Gastrocnemius medialis (tissue), 4 donors: ENCODE measurements around the gene SPATA32. TPM values are rescaled to one million over a fixed set of nuclear protein-coding genes. Genes with fewer than 3 reads are reported as not detected.

Source experiments
- ATAC-seq, 2 donors: fragments of 150-250 bp; one replicate each; pipeline ENCODE4 v1.9.1; 2016
- DNase-seq, 2 donors: peaks; one replicate each; pipeline ENCODE4 v3.0.0-alpha.2; 2019
- H3K27ac ChIP-seq, 4 donors: fragments of 200-600 bp; sonication (generic); 1 replicate in 1 of 4; 2 replicates in 3 of 4; pipeline ENCODE4 v1.5.1; 2016 to 2018; ENCODE audit warnings: mild to moderate bottlenecking in 2 of 4, moderate library complexity in 1 of 4
- H3K27me3 ChIP-seq, 3 donors: fragments of 200-600 bp; sonication (generic) in 2 of 3; 1 replicate in 1 of 3; 2 replicates in 2 of 3; pipeline versions ENCODE4 v1.5.1 to v1.6.0; 2016 to 2019; ENCODE audit warnings: mild to moderate bottlenecking in 1 of 3, moderate library complexity in 1 of 3
- H3K36me3 ChIP-seq, 2 donors: fragments of 200-600 bp; sonication (generic) in 1 of 2; one replicate each; pipeline ENCODE4 v1.5.1; 2017 to 2018
- H3K4me1 ChIP-seq, 2 donors: fragments of 200-600 bp; sonication (generic) in 1 of 2; one replicate each; pipeline ENCODE4 v1.5.1; 2016 to 2017; ENCODE audit warnings: mild to moderate bottlenecking in 2 of 2
- H3K4me3 ChIP-seq, 4 donors: fragments of 200-600 bp; sonication (generic) in 3 of 4; 1 replicate in 1 of 4; 2 replicates in 3 of 4; pipeline ENCODE4 v1.5.1; 2016 to 2019; ENCODE audit warnings: mild to moderate bottlenecking in 2 of 4
- H3K9me3 ChIP-seq, 3 donors: fragments of 200-600 bp; sonication (generic) in 2 of 3; 1 replicate in 1 of 3; 2 replicates in 2 of 3; pipeline ENCODE4 v1.5.1; 2016 to 2019
- CTCF ChIP-seq, 5 experiments: fragments of 450-650 bp in 3 of 5; fragments of 200-600 bp in 2 of 5; sonication (generic) in 2 of 5; IDR thresholded peaks in 4 of 5; conservative IDR thresholded peaks in 1 of 5; 1 replicate in 4 of 5; 2 replicates in 1 of 5; pipeline ENCODE4 v1.5.1; 2016 to 2019; ENCODE audit warnings: antibody characterized with exemption in 5 of 5, mild to moderate bottlenecking in 3 of 5, moderate library complexity in 3 of 5
- POLR2A ChIP-seq, 2 donors: fragments of 450-650 bp; IDR thresholded peaks; one replicate each; pipeline ENCODE4 v1.6.1; 2017; ENCODE audit warnings: antibody characterized with exemption in 2 of 2, mild to moderate bottlenecking in 2 of 2, moderate library complexity in 2 of 2
- in situ Hi-C, 4 donors: fragments of 200-750 bp; cut with MboI; loops; one replicate each; pipeline versions ENCODE4 v1.15.0 to v1.8.0; 2017; ENCODE audit warnings: low sequenced_read_pairs in 4 of 4
- intact Hi-C: fragments of 100-400 bp; cut with DNase I; formaldehyde crosslinking; loops from one replicate; pipeline ENCODE4 v1.15.1; 2023; ENCODE audit warnings: low total_unique reads
- total RNA-seq, 4 donors: library from RNA; depleted of rRNA; stranded (reverse); fragments of >200 nt; gene quantifications; one replicate each; pipeline versions ENCODE4 v1.1.0 to v1.2.3, GENCODE V29; 2016

The SPATA32 gene
- total RNA-seq, 4 donors from 2014 or later: not detected

GRCh38 chr17:45262516-45263476 lies 902 bp upstream of the SPATA32 start:
- in situ Hi-C loops: no loop called here
- Histone ChIP-seq H3K4me3 (peak overlapping the region; percentile 58 to 76 (median 60)), H3K36me3 (peaks cover 0 to 25% of the 10 kb centered on the region in 2 donors), H3K27me3 (no peaks in the 10 kb centered on the region), H3K9me3 (no peaks in the 10 kb centered on the region), H3K27ac (peak overlapping the region; percentile 75 to 85 (median 79)), H3K4me1 (peaks cover 50 to 62% of the 10 kb centered on the region in 2 donors)
- DNase-seq: peak in 1 of 2 donors; percentile 21
- intact Hi-C loops: no loop called here
- TF ChIP-seq CTCF (IDR thresholded peaks at IDR 0.05 in 4 of 5, conservative IDR thresholded peaks at IDR 0.05 in 1 of 5) (no peak), POLR2A (IDR thresholded peaks at IDR 0.05) (no peak)
- no peak for ATAC-seq

- Histone ChIP-seq H3K9me3 (no peaks in the 10 kb centered on the region), H3K36me3 (peaks cover 0 to 11% of the 10 kb centered on the region in 2 donors), H3K4me1 (peaks cover 44 to 50% of the 10 kb centered on the region in 2 donors), H3K27me3 (no peaks in the 10 kb centered on the region), H3K4me3 (no peak overlapping the region), H3K27ac (peak overlapping the region; percentile 70 to 85 (median 75))
- TF ChIP-seq CTCF (IDR thresholded peaks at IDR 0.05 in 4 of 5, conservative IDR thresholded peaks at IDR 0.05 in 1 of 5): no peak
- no peak for TF ChIP-seq POLR2A (IDR thresholded peaks at IDR 0.05)
- ATAC-seq: peak; percentile 91 to 93
- intact Hi-C loops (loop anchor here (1.0 kb wide), 1 partner anchor 57 kb away; the partner anchor contains the start of gene MAP3K14), in situ Hi-C loops (no loop called here)
- DNase-seq: peak; percentile 87 to 97
Observed at GRCh38 chr17:45260204-45260783, 1.6 kb downstream of the SPATA32 start.

- peaks cover 0 to 1% of the 10 kb centered on the region in 2 donors for H3K36me3 ChIP-seq
- no peaks in the 10 kb centered on the region for H3K9me3 ChIP-seq
- no peak for TF ChIP-seq POLR2A (IDR thresholded peaks at IDR 0.05)
- TF ChIP-seq CTCF (IDR thresholded peaks at IDR 0.05 in 4 of 5, conservative IDR thresholded peaks at IDR 0.05 in 1 of 5): no peak
- H3K4me1 ChIP-seq: peaks cover 37 to 38% of the 10 kb centered on the region in 2 donors
- no peaks in the 10 kb centered on the region for H3K27me3 ChIP-seq
- intact Hi-C loops: no loop called here
- in situ Hi-C loops: no loop called here
- no peak overlapping the region for H3K27ac ChIP-seq
- DNase-seq (no peak), ATAC-seq (no peak)
- H3K4me3 ChIP-seq: no peak overlapping the region
Observed at GRCh38 chr17:45258981-45259380, 2.9 kb downstream of the SPATA32 start.

GRCh38 chr17:45257115-45257514 lies 4.8 kb downstream of the SPATA32 start:
- Histone ChIP-seq H3K27ac (no peak overlapping the region), H3K9me3 (no peaks in the 10 kb centered on the region), H3K27me3 (no peaks in the 10 kb centered on the region), H3K36me3 (no peaks in the 10 kb centered on the region), H3K4me1 (peaks cover 18 to 21% of the 10 kb centered on the region in 2 donors), H3K4me3 (no peak overlapping the region)
- TF ChIP-seq CTCF (IDR thresholded peaks at IDR 0.05 in 4 of 5, conservative IDR thresholded peaks at IDR 0.05 in 1 of 5) (no peak), POLR2A (IDR thresholded peaks at IDR 0.05) (no peak)
- DNase-seq (no peak), ATAC-seq (no peak)
- in situ Hi-C loops: no loop called here
- intact Hi-C loops: no loop called here
